ENCODE data around the gene PLB1. TPM values are rescaled to one million over a fixed set of nuclear protein-coding genes. Genes with fewer than 3 reads are reported as not detected.

Gene PLB1
- total and polyA plus RNA-seq, 9 of the 15 experiments (the other 6 are each of a cell fraction or from before 2014, with no cell fraction given) = 0.01 to 0.09 (median 0.07) TPM; not detected in 2

- TF ChIP-seq NFE2 (IDR thresholded peaks at IDR 0.05; ENCODE audit: low read depth) (peak; percentile 76), EZH2 (IDR thresholded peaks at IDR 0.05; ENCODE audit: borderline replicate concordance, low read depth, low read length) (no peak), ZNF280A (IDR thresholded peaks at IDR 0.05; ENCODE audit: low read depth, partially characterized antibody) (no peak), TAF15 (IDR thresholded peaks at IDR 0.05; ENCODE audit: low read depth, low read length) (no peak), ZC3H4 (CRISPR knock-in tag; IDR thresholded peaks at IDR 0.05; ENCODE audit: borderline replicate concordance) (no peak), CCNT2 (IDR thresholded peaks at IDR 0.05; ENCODE audit: borderline replicate concordance, extremely low read depth, insufficient read length, low read depth, low read length) (no peak), ZNF668 (CRISPR knock-in tag; IDR thresholded peaks at IDR 0.05) (peak; percentile 73; the same call in 1 of the 2 replicates), HNRNPL (IDR thresholded peaks at IDR 0.05; ENCODE audit: low read depth, low read length) (no peak), ZNF274 (IDR thresholded peaks at IDR 0.05; ENCODE audit: borderline replicate concordance, low read depth, low read length) (no peak), KDM5B (IDR thresholded peaks at IDR 0.05; ENCODE audit: insufficient replicate concordance, low read depth, low read length) (no peak), DDX20 (tag; IDR thresholded peaks at IDR 0.05; ENCODE audit: low read depth) (peak; percentile 67; the same call in 1 of the 2 replicates), DMBX1 (CRISPR knock-in tag; IDR thresholded peaks at IDR 0.05; ENCODE audit: borderline replicate concordance) (peak; percentile 91), TGIF2 (CRISPR knock-in tag; IDR thresholded peaks at IDR 0.05) (no peak), MEIS2 (IDR thresholded peaks at IDR 0.05; ENCODE audit: partially characterized antibody) (no peak), RBM17 (IDR thresholded peaks at IDR 0.05; ENCODE audit: borderline replicate concordance, low read depth, low read length) (no peak), KAT2B (IDR thresholded peaks at IDR 0.05; ENCODE audit: low read depth, low read length) (no peak), SMARCA4 (IDR thresholded peaks at IDR 0.05) (0 out of 2 replicates have a peak, but pooled peaks have one; percentile 16), ZNF766 (CRISPR knock-in tag; conservative IDR thresholded peaks at IDR 0.05) (peak; percentile 72; the same call in 1 of the 2 replicates), ZBTB33 (CRISPR knock-in tag; IDR thresholded peaks at IDR 0.05) (no peak), BHLHE40 (IDR thresholded peaks at IDR 0.05; ENCODE audit: low read length) (0 out of 2 replicates have a peak, but pooled peaks have one; percentile 9), ZNF175 (CRISPR knock-in tag; IDR thresholded peaks at IDR 0.05; ENCODE audit: low read depth) (0 out of 2 replicates have a peak, but pooled peaks have one; percentile 51), BCOR (IDR thresholded peaks at IDR 0.05) (no peak), PTRF (tag; IDR thresholded peaks at IDR 0.05) (peak; percentile 82; the same call in 1 of the 2 replicates), ZNF224 (CRISPR knock-in tag; IDR thresholded peaks at IDR 0.05) (no peak), ARID1B (IDR thresholded peaks at IDR 0.05) (no peak), BACH1 (tag; IDR thresholded peaks at IDR 0.05) (0 out of 2 replicates have a peak, but pooled peaks have one; percentile 54), YBX1 (IDR thresholded peaks at IDR 0.05) (no peak)
Measured at GRCh38 chr2:28664120-28664842, 168.4 kb downstream of the PLB1 start (continued).

Data from K562 (cell line).